ENCODE results near the gene ALDH4A1. TPM values are rescaled to one million over a fixed set of nuclear protein-coding genes. Genes with fewer than 3 reads are reported as not detected.

Gene ALDH4A1
- total RNA-seq, 1 experiment from 2014 or later: 26.1 TPM

DNA sequence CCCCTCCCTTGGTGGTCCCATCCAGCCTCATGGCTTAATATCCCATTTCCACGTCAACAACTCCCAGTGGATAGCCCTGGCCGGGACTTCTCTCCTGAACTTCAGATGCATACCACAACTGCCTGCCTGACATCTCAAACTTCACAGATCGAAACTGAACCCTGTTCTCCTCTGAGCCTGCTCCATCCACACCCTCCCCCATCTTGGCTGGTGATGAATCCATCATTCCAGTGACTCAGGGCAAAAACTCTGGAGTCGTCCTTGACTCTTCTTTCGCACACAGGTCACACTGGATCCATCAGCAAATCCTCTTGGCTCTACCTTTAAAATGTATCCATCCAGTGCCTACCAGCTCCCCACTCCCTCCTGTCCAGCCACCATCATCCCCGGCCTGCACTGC, 46.8 kb downstream of the ALDH4A1 start:
- Histone ChIP-seq H4K5ac (ENCODE audit: insufficient read length, low read depth, low read length) (no peak overlapping the region), H3K4ac (ENCODE audit: low read depth, low read length) (no peak overlapping the region), H2BK120ac (ENCODE audit: low read depth, low read length, poor library complexity, severe bottlenecking) (no peak overlapping the region), H3K4me2 (ENCODE audit: insufficient read depth, insufficient read length, low read length) (no peak overlapping the region), H2BK20ac (ENCODE audit: low read depth, low read length, poor library complexity, severe bottlenecking) (no peak overlapping the region), H3K4me1 (ENCODE audit: insufficient read depth, low read length) (no peaks in the 10 kb centered on the region), H3K9me3 (ENCODE audit: control insufficient read depth, low read depth, low read length) (no peaks in the 10 kb centered on the region), H2BK12ac (ENCODE audit: insufficient read length, low read depth, low read length) (no peak overlapping the region), H3K79me1 (ENCODE audit: insufficient read depth, low read depth, low read length, poor library complexity, severe bottlenecking) (no peaks in the 10 kb centered on the region), H4K8ac (replicated peaks; ENCODE audit: insufficient read length, low read depth, low read length) (no peak overlapping the region), H4K91ac (ENCODE audit: insufficient read length, low read depth, low read length) (no peak overlapping the region), H3K23ac (ENCODE audit: insufficient read length, low read depth, low read length) (no peak overlapping the region), H3K27ac (ENCODE audit: insufficient read length, low read depth, low read length) (no peak overlapping the region), H3T11ph (ENCODE audit: low read length) (no peak overlapping the region), H2AFZ (ENCODE audit: low read length) (no peak overlapping the region), H2AK5ac (ENCODE audit: insufficient read length, low read length) (no peak overlapping the region), H3K18ac (ENCODE audit: insufficient read length, low read depth, low read length) (no peak overlapping the region), H3K27me3 (ENCODE audit: insufficient read depth, low read length) (no peaks in the 10 kb centered on the region; the same call in 1 of the 2 replicates), H4K20me1 (ENCODE audit: control insufficient read depth, insufficient read depth, insufficient read length) (no peaks in the 10 kb centered on the region), H3K79me2 (ENCODE audit: insufficient read depth, low read length) (no peaks in the 10 kb centered on the region), H2BK5ac (ENCODE audit: insufficient read length, low read length) (no peak overlapping the region), H3K56ac (ENCODE audit: insufficient read length, low read depth, low read length) (no peak overlapping the region), H3K9ac (ENCODE audit: extremely low read depth, insufficient read length, low read length) (no peak overlapping the region), H3K14ac (ENCODE audit: insufficient read depth, low read length) (no peak overlapping the region), H2BK15ac (ENCODE audit: low read depth, low read length) (no peak overlapping the region), H3K23me2 (ENCODE audit: insufficient read length, low read depth, low read length, poor library complexity, severe bottlenecking) (no peaks in the 10 kb centered on the region)
- Mint-ChIP-seq H3K36me3 (ENCODE audit: insufficient read depth in 1 of 3, low read depth in 3 of 3) (no peaks in the 10 kb centered on the region), H3K9me3 (no peaks in the 10 kb centered on the region), H3K4me3 (no peak overlapping the region), H3K27me3 (ENCODE audit: low read depth) (peaks cover 22% of the 10 kb centered on the region), H3K27ac (no peak overlapping the region), H3K4me1 (no peaks in the 10 kb centered on the region)
- no peak for DNase-seq
- TF ChIP-seq, protein P1, sequence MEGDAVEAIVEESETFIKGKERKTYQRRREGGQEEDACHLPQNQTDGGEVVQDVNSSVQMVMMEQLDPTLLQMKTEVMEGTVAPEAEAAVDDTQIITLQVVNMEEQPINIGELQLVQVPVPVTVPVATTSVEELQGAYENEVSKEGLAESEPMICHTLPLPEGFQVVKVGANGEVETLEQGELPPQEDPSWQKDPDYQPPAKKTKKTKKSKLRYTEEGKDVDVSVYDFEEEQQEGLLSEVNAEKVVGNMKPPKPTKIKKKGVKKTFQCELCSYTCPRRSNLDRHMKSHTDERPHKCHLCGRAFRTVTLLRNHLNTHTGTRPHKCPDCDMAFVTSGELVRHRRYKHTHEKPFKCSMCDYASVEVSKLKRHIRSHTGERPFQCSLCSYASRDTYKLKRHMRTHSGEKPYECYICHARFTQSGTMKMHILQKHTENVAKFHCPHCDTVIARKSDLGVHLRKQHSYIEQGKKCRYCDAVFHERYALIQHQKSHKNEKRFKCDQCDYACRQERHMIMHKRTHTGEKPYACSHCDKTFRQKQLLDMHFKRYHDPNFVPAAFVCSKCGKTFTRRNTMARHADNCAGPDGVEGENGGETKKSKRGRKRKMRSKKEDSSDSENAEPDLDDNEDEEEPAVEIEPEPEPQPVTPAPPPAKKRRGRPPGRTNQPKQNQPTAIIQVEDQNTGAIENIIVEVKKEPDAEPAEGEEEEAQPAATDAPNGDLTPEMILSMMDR (conservative IDR thresholded peaks at IDR 0.05): no peak
- no CpG with 5 or more reads among the region's 6 CpGs for WGBS (ENCODE audit: extremely low coverage, insufficient read length, low lambda C conversion rate)
